CD4-positive, alpha-beta T cell treated with Interleukin-6 at 100 ng/mL for 8 hours (primary cell): ENCODE measurements around the gene CNTNAP1.
A peak's percentile ranks its signal among the peaks of the same experiment; 100 is the strongest.

Experiments
- DNase-seq: peaks from one replicate; pipeline ENCODE4 v3.0.0-alpha.2; 2020; ENCODE audit warnings: mixed read lengths, low spot score

Gene CNTNAP1

DNA sequence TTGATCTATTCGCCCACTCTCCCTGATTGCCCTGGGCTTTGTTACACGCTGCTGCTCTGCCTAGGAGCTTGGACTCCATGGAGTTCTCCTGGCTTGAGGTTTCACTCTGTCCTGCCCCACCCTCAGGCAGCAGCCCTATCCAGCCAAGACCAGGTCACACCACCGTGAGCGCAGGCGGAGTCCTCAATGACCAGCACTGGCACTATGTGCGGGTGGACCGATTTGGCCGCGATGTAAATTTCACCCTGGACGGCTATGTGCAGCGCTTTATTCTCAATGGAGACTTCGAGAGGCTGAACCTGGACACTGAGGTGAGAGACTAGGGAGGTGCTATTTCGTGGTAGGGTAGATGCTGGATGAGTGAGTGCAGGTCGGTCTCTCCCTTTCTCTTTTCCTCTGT lies 3.5 kb downstream of the CNTNAP1 start:
- DNase-seq = no peak

DNA sequence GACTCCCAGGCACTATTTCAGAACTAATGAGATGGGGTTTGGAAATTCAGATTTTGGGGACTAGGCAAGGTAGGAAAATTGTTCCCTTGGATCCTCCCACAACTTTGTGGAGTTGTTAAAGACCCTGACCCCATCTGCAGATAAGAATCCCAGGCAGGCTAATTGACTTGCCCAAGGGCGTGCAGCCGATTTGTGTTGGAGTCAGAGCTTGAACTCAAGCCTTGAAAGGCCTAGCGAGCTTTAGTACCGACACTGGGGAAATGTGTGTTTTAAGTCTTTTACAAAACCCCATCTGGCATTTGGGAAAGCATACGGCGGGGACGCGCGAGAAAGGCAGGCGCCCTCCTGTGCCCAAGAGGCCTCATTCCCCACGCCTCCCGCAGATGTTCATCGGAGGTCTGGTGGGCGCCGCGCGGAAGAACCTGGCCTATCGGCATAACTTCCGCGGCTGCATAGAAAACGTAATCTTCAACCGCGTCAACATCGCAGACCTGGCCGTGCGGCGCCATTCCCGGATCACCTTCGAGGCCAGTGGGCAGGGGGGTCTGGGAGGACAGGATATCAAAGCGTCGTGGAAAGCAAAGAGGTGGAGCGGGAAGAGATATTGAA lies 4.3 kb downstream of the CNTNAP1 start:
- no peak for DNase-seq

GRCh38 chr17:42687707-42688320 lies 5.5 kb downstream of the CNTNAP1 start:
- no peak for DNase-seq

DNA sequence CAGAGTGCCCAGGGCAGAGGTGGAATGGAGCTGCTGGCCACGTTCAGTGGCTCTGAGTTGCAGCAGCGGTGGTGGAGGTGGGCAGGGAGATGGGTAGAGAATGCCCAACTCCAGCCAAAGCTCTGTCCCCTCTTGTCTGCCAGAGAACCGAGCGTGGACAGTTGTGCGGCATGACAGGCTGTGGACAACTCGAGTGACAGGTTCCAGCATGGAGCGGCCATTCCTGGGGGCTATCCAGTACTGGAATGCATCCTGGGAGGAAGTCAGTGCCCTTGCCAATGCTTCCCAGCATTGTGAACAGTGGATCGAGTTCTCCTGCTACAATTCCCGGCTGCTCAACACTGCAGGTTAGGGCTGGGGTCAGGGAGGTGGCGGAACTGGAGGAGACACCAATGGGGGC lies 8.3 kb downstream of the CNTNAP1 start:
- DNase-seq = no peak

GRCh38 chr17:42691021-42691545 lies 8.8 kb downstream of the CNTNAP1 start:
- DNase-seq = no peak

DNA sequence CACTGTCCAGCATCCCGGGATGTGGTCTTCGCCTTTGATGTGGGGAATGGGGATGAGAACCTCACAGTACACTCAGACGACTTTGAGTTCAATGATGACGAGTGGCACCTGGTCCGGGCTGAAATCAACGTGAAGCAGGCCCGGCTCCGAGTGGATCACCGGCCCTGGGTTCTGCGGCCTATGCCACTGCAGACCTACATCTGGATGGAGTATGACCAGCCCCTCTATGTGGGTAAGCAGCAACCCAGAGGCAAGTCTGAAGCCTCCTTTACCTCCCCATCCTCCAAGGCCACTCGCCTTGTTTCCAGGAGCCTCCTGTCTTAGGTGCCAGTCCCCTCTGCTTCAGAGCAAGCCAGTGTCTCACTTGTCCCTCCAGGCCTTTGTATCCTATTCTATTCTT lies 10.2 kb downstream of the CNTNAP1 start:
- DNase-seq = no peak

DNA sequence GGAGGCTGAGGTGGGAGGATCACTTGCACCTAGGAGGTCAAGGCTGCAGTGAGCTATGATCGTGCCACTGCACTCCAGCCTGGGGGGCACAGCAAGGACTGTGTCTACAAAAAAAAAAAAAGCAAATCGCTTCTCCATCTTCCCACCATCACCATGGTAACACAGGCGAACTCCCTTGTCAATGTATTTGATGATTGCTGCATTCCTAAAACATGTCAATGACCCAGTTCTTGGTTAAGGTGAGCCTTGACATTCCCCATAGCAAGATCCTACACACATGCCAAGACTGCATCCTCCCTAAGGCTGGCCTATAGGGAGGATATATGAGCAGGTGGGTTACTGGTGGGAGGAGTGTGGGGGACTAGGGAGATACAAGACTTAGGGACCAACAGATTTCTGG lies 12.2 kb downstream of the CNTNAP1 start:
- DNase-seq = no peak

- DNase-seq = no peak
Observed at GRCh38 chr17:42695500-42695899, 13.2 kb downstream of the CNTNAP1 start.

GRCh38 chr17:42697108-42697811 lies 14.9 kb downstream of the CNTNAP1 start:
- DNase-seq = no peak

- no peak for DNase-seq
Observed at GRCh38 chr17:42698736-42699414, 16.5 kb downstream of the CNTNAP1 start.

DNA sequence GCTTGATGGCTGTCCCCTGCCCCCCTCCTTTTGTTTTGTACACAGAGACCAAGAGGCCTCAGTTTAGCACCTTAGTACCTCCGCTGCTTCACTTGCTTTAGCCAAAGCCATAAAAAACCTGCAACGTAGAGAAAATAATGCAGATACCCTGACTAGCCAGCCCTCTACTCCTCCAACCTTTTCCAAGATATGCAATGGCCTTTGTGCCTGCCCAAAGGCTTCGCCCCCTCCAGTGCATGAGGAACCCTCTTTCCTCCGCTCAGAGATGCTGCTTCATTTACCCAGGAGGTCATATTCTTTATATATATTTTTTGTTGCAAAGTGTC lies 17.0 kb downstream of the CNTNAP1 start:
- DNase-seq = no peak

GRCh38 chr17:42700586-42701289 lies 18.4 kb downstream of the CNTNAP1 start:
- no peak for DNase-seq

DNA sequence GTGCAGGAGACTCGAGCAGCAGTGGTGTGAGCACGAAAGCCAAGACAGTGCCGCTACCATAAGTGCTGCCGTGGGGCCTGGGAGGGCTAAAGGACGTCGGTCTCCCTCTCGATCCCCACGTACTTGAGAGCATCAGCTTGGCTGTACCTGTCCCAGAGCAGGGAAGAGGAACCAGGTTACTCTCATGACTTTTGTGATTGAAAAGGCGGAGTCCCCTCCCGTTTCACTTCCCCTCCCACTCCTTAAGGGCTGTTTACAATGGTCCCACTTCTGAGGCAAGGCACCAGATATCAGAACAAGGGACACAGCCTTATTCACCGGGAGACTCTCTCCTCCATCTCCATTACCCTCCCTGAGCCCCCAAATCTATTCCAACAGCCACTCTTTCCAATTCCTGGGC lies 20.1 kb downstream of the CNTNAP1 start:
- DNase-seq = no peak

- no peak for DNase-seq
Observed at GRCh38 chr17:42704490-42704836, 22.1 kb downstream of the CNTNAP1 start.

GRCh38 chr17:42704837-42705494 lies 22.6 kb downstream of the CNTNAP1 start:
- DNase-seq = no peak

DNA sequence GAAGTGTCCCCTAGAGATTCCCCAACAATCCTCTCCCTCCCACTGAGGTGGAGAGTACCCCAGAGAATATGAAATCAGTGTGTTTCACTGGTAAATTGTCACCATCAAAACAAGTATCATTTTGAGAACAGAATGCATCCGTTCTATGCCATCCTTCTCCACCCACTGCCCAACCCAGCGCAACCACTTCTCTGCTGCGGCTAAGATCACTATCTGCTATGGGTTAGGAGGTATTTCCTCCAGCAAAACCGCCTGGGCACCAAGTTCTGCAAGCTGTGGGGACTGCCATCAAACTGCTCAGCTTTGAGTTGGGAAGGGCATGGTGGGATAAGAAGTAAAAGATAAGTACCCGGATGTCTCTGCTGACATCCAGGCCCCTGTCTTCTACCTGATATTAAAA lies 24.4 kb downstream of the CNTNAP1 start:
- peak; percentile 63 for DNase-seq

GRCh38 chr17:42708588-42708987 lies 26.3 kb downstream of the CNTNAP1 start:
- no peak for DNase-seq

DNA sequence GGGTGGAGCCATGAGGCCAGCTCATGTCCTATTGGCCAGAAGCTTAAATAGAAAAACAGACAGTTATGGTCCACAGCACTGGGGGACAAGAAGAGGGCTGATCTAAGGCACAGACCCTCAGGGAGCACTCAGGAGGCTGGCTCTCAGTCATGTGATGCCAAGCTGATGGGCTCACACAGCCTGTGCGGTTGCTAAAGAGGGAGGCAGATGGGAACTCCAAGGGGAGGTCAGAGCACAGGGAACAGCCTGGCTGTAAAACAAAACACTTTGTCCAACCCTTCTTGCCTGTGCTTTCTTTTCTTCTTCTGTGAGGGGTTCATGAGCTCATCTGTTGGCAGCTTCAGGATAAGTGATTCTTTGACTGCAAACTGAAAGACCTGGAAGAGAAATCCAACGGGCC lies 27.2 kb downstream of the CNTNAP1 start:
- DNase-seq = no peak

DNA sequence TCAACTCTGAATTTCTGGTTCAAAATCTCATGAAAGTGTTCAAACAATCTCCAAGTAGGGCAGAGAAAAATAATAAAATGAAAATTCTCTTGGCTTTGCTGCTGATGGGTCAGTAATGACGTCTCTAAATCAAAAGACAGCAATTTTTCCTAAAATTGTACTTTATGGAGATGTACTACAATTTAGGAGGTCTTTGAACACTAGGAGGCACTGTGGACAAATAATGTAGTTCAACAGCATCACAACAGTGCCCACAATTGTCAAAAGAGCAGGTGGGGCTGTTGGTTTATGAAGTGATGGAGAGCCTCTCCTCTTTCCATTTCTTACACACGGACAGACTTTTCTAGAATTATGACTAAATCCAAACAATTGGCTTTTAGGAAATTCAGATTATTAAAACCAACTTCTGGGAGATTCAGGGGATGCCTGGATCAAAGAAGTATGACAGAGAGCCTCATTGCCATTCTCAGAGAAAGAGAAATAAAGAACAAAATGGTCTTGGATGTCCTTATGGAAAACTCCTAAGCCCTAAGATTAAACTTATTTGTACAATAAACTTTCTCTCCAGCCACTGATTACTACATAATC lies 38.8 kb downstream of the CNTNAP1 start:
- peak; percentile 58 for DNase-seq

GRCh38 chr17:42723636-42724035 lies 41.3 kb downstream of the CNTNAP1 start:
- no peak for DNase-seq

GRCh38 chr17:42725143-42725542 lies 42.8 kb downstream of the CNTNAP1 start:
- no peak for DNase-seq
